C4-2B (cell line): ENCODE measurements around the gene PNLDC1.

Experiments used
- ZFX ChIP-seq: fragments of 450-650 bp; IDR thresholded peaks from 2 replicates; pipeline ENCODE4 v1.6.1; 2017
- TF ChIP-seq, protein P1 (sequence below): fragments of 450-650 bp; conservative IDR thresholded peaks from 2 replicates; pipeline ENCODE4 v1.5.1; 2017; ENCODE audit warnings: mild to moderate bottlenecking

DNA sequence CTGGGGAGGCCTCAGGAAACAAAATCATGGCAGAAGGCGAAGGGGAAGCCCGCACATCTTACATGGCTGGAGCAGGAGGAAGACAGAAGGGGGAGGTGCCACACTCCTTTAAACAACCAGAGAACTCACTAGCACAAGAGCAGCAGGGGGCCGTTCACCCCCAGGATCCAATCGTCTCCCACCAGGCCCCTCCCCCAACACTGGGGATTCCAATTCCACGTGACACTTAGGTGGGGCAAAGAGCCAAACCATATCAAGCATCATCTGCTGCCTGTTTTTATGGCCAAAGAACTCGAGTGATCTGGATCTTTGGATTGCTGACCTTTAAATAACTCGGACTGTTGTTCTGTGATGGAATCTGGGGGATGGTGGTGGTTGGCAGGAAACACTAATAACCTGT is 28.0 kb downstream of the PNLDC1 start:
- TF ChIP-seq ZFX, result no peak
- TF ChIP-seq, protein P1, sequence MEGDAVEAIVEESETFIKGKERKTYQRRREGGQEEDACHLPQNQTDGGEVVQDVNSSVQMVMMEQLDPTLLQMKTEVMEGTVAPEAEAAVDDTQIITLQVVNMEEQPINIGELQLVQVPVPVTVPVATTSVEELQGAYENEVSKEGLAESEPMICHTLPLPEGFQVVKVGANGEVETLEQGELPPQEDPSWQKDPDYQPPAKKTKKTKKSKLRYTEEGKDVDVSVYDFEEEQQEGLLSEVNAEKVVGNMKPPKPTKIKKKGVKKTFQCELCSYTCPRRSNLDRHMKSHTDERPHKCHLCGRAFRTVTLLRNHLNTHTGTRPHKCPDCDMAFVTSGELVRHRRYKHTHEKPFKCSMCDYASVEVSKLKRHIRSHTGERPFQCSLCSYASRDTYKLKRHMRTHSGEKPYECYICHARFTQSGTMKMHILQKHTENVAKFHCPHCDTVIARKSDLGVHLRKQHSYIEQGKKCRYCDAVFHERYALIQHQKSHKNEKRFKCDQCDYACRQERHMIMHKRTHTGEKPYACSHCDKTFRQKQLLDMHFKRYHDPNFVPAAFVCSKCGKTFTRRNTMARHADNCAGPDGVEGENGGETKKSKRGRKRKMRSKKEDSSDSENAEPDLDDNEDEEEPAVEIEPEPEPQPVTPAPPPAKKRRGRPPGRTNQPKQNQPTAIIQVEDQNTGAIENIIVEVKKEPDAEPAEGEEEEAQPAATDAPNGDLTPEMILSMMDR, result no peak
